NCI-H748 treated with DMSO at 0.1 percent for 48 hours (cell line): Measurements from ENCODE around the gene PMPCB.
"Not testable (repeated sequence)": the region's sequence is repeated elsewhere in the genome, so short reads cannot be mapped to it uniquely, and the experiment has no call there.

Source experiments
- DNase-seq: peaks from one replicate; lab custom pipeline; 2025; lab: John Stamatoyannopoulos, UW

Gene PMPCB, protein sequence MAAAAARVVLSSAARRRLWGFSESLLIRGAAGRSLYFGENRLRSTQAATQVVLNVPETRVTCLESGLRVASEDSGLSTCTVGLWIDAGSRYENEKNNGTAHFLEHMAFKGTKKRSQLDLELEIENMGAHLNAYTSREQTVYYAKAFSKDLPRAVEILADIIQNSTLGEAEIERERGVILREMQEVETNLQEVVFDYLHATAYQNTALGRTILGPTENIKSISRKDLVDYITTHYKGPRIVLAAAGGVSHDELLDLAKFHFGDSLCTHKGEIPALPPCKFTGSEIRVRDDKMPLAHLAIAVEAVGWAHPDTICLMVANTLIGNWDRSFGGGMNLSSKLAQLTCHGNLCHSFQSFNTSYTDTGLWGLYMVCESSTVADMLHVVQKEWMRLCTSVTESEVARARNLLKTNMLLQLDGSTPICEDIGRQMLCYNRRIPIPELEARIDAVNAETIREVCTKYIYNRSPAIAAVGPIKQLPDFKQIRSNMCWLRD

DNA sequence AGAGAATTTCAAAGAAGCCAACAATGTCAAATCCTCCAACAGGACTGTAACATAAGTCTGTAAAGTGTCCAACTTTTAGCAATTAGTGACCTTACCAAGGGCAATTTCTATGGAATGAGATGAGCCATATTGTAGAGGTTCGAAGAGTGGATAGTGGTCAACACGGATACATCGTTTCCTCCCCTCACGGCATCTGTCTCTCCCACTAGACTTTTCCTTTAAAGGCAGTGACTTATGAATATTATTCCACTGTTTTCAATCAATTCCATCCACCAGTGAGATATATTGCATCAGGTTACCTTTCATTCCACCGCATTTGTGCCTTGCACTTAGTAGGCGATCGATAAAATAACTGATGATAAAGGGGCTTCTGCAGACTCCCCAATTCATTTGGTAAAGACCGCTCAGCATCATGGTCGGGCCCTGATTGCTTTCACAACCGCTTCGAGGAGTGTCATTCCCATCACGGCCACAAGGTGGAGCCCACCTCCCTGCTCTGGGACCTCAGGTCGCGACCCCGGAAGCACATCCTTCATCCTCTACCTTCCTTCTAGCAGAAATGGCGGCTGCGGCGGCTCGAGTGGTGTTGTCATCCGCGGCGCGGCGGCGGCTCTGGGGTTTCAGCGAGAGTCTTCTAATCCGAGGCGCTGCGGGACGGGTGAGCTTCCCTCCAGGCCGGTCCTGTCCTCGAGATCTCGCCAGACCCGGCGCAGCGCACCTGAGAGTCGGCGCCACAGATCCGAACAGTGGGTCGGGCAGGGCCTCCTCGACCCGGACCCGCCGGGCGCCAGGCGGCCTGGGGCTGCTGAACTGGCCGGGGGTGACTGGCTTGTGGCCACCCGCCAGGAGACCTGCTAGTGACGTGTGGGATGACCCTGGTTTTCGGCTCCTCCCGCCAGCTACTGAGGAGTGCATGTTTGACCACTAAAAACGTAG is at the start of gene PMPCB:
Gene PMPCB (plus strand): TSS at position 535 of the 936 bp plus-strand sequence. CDS start 25 bp downstream, at position 560.
- DNase-seq, result peak; percentile 85

DNA sequence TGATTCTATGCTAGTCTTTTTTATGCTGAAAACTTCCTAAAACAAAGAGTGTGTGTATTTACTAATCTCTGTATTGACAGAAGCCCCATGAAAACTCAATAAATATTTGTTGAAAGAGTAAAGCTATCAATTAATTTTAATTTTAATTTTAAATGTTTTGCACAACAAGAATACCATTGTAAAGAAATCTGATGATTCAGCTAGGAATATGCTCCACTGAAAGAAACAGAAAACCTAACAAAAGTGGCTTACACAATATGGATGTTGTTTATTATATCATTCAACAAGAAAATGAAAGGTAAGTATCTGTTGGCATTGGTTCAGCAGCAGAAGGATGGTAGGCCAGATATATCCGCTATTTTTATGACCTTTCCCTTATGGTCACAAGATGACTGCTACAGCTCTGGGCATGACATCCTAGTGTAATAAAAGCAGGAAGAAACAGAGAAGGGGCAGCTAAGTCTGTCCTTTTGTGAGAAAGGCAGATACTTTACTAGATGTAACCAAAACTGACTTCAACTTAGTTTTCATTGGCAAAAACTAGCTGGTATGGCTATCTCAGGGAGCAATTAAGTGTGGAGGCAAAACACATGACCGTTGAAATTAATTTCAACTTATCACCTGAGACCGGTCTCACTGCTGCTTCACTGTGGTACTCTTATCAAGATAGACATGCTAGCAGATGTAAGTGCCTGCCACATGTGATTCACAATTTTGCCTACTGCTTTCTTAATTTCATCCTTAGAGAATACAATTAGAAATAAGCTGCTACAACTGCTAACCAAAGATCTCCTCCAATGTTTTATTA is 43.3 kb upstream of the PMPCB start:
- not testable (repeated sequence) for DNase-seq

GRCh38 chr7:103264054-103264453 is 33.2 kb upstream of the PMPCB start:
- DNase-seq, result not testable (repeated sequence)

GRCh38 chr7:103266229-103266628 is 31.0 kb upstream of the PMPCB start:
- not testable (repeated sequence) for DNase-seq

DNA sequence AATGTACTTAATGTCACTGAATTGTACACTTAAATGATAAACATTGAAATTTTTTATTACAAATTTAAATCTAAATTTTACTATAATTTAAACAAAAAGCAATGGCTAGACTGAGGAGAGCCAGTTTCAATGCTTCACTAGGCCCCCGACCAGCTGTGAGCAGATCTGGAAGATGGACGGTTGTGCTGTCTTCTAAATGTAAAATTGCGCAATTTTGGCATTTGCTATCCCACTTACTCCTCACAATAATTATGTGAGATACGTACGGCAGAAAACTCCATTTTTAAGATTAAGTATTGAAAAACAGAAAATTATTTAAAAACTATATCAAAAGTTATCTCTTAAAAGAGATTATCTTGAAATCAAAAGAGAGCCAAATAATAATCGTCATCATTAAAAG is 23.9 kb upstream of the PMPCB start:
- not testable (repeated sequence) for DNase-seq

DNA sequence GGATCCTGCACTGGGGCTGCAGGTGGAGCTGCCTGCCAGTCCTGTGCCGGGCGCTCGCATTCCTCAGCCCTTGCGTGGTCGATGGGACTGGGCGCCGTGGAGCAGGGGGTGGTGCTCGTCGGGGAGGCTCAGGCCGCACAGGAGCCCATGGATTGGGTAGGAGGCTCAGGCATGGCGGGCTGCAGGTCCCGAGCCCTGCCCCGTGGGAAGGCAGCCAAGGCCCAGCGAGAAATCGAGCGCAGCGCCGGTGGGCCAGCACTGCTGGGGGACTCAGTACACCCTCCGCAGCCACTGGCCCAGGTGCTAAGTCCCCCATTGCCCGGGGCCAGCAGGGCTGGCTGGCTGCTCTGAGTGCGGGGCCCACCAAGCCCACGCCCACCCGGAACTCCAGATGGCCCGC is 22.4 kb upstream of the PMPCB start:
- not testable (repeated sequence) for DNase-seq

- not testable (repeated sequence) for DNase-seq
Observed at GRCh38 chr7:103278195-103278594, 19.0 kb upstream of the PMPCB start.

DNA sequence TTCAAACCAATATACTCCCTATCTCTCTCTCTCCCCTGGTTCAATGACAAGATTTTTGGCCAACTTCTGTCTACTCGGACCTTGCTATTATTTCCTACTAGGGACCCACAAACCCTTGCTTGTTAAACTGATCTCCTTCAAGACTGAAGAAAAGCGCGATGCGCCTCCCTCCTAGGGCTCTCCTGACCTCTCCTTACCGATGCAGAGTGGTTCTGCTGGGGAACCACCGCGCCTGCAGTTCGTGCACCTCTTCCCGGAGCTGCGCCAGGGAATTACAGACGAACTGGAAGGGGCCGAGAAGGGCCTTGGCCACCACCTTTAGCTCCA is 17.6 kb upstream of the PMPCB start:
- peak; percentile 32 for DNase-seq

- DNase-seq, result peak; percentile 62
Observed at GRCh38 chr7:103279963-103280802, 17.1 kb upstream of the PMPCB start.

- not testable (repeated sequence) for DNase-seq
Observed at GRCh38 chr7:103280803-103281155, 16.5 kb upstream of the PMPCB start.

DNA sequence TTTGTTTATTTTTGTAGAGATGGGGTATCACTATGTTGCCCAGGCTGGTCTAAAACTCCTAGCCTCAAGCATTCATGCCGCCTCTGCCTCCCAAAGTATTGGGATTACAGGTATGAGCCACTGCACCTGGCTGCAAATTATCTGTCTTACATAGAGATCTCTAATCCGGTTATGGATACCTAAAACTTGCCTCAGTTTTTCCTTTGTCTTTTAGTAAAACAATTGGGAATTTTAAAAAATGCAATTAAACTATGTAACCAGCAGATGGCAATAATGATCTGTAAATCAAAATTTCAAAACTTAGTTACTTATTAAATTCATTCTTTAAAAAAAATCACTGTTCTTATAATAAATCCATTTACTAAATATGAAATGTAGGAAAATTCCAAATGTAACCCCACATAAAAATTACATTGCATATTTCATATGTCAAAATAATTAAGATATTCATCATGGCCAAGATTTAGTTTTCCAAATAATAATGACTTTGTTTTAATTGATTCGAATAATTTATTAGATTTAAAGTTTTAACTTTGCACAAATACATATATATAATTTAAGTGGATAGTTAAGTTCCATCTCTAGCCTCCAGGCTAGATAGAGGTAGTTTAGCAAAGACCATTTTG is 14.3 kb upstream of the PMPCB start:
- not testable (repeated sequence) for DNase-seq

- no peak for DNase-seq
Observed at GRCh38 chr7:103292122-103292521, 5.1 kb upstream of the PMPCB start.

DNA sequence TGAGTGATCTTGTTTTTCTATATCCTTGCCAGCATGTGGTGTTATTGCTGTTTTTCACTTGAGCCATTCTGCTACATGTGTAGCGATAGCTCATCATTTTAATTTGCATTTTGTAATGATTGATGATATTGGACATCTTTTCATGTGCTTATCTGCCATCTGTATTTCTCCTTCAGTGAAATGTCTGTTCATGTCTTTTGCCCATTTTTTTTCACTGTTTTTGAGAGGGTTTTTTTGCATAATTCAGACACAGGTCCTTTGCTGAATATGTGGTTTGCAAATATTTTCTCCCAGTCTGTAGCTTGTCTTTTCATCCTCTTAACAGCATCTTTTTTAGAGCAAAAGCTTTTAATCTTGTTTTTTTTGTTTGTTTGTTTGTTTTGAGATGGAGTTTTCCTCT is 3.7 kb upstream of the PMPCB start:
- no peak for DNase-seq

- DNase-seq, result no peak
Observed at GRCh38 chr7:103297837-103298179, 573 bp downstream of the PMPCB start.

- DNase-seq, result no peak
Observed at GRCh38 chr7:103299660-103300059, 2.4 kb downstream of the PMPCB start.

DNA sequence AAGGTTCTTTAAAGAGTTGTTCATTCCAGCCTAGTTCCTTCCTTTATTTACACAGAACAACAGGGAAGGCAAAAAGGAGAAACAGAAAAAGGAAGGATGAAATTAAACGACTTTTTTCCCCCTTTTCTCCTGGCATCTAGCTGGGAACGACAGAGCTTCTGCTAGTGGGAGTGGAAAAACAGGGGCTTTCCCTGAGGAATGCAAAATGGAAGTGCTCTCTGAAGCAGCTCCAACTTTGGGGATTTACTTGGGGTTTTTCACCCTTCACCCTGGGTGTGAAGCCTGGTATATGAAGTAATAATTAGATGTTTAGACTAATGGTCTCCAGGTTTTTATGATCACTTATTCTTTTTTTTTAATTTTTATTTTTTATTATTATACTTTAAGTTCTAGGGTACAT is 4.2 kb downstream of the PMPCB start:
- DNase-seq, result no peak

- no peak for DNase-seq
Observed at GRCh38 chr7:103307503-103308231, 10.4 kb downstream of the PMPCB start.

DNA sequence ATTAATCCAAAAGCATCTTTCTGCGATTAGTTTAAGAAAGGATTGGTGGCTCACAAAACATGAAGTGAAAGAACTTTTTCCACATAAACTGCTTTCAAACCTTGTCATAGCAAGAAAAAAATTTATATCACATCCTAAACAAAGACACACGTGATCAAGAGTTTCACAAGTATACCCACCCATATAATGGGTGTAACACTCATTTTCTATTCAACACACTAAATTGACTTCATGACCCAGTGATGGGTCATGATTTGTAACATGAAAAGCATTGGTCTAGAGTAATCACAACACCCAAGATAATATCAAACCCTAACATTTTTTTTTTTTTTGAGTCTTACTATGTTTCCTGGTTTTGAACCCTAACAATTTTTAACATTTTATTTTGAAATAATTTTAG is 17.6 kb downstream of the PMPCB start:
- no peak for DNase-seq

DNA sequence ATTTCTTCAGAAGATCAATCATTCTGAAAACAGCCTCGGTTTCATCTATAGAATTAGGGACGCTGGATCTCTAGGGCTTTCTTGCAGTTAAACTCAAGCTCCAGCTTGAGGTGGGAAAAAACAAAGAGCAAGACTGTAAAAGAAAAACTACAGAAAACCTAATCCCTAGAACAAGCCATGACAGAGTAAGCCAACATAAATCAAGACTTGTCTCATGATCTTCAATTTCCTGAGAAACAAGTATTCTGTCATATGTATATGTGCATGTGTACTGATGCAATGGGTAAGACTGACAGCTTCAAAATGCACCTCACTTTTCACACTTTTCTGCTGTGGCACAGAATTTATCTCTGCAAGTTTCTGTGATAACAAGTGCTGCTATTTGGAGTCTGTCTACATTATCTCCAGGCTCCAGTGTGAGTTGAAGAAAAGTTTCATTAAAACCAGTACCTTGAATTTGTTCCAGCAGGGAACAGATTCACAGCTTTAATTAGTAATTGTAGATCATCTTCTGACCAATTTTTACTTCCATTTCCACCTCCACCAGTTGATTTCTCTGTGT is 19.2 kb downstream of the PMPCB start:
- no peak for DNase-seq

- no peak for DNase-seq
Observed at GRCh38 chr7:103317009-103317408, 19.8 kb downstream of the PMPCB start.
